Measurements from ENCODE around the gene PEAK1.

DNA sequence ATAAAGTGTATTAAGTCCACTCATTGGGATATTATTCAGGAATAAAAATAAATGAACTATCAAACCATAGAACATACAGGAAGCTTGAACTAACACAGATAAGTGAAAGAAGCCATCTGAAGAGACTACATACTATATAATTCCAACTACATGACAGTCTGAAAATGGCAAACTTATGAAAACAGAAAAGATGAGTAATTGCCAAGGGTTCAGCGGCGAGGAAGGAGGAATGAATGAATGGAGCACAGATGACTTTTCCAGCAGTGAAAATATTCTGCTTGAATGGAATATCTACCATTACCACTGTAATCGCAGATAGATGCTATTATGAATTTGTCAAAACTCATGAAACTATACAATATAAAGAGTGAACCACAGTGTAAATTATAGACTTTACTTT is 79.7 kb downstream of the PEAK1 start:
- TF ChIP-seq, protein P1, sequence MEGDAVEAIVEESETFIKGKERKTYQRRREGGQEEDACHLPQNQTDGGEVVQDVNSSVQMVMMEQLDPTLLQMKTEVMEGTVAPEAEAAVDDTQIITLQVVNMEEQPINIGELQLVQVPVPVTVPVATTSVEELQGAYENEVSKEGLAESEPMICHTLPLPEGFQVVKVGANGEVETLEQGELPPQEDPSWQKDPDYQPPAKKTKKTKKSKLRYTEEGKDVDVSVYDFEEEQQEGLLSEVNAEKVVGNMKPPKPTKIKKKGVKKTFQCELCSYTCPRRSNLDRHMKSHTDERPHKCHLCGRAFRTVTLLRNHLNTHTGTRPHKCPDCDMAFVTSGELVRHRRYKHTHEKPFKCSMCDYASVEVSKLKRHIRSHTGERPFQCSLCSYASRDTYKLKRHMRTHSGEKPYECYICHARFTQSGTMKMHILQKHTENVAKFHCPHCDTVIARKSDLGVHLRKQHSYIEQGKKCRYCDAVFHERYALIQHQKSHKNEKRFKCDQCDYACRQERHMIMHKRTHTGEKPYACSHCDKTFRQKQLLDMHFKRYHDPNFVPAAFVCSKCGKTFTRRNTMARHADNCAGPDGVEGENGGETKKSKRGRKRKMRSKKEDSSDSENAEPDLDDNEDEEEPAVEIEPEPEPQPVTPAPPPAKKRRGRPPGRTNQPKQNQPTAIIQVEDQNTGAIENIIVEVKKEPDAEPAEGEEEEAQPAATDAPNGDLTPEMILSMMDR (conservative IDR thresholded peaks at IDR 0.05; ENCODE audit: low read depth, low read length), result no peak
- TF ChIP-seq EZH2 (IDR thresholded peaks at IDR 0.05; ENCODE audit: borderline replicate concordance, low read depth, low read length, poor library complexity, severe bottlenecking), result no peak
